ENCODE data around the gene ZNF480.

ZNF480 gene

DNA sequence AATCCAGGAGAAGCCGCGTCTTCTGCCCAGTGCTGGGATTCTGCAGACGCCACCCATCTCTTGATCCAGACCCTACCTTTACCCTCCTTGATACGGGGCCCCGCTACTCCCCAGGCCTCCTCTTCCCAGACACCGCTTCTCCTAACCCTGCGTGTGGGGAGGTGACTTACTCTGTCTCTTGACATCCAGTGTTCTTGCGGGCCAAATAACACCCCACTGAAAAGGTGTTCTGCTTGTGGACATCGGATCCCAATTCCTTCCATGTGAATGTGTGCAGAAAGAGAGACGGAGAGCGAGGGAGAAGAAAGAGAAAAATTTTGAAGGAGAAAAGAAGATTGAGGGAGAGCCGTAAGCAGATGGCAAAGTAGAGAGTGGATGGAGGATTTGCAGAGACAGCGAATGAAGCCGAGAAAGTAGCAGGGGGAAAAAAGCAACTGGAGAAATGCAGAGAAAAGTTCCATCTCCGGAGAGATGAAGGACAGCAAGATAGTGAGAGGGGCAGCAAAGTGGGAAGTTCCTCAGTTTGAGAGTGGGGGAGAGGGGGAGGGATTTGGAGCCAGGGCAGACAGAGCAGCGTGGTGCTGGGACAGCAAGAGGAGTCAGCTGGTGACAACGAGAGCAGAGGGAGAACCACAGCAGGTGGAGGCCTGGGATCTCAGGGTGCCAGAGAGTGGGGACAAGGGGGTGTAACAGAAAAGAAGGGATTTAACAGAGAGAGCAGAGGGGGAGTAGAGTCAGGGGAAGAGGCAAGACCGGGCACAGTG, 814 bp downstream of the ZNF480 start:
- no peak for DNase-seq (ENCODE audit: low read depth)
- TF ChIP-seq, protein P1, sequence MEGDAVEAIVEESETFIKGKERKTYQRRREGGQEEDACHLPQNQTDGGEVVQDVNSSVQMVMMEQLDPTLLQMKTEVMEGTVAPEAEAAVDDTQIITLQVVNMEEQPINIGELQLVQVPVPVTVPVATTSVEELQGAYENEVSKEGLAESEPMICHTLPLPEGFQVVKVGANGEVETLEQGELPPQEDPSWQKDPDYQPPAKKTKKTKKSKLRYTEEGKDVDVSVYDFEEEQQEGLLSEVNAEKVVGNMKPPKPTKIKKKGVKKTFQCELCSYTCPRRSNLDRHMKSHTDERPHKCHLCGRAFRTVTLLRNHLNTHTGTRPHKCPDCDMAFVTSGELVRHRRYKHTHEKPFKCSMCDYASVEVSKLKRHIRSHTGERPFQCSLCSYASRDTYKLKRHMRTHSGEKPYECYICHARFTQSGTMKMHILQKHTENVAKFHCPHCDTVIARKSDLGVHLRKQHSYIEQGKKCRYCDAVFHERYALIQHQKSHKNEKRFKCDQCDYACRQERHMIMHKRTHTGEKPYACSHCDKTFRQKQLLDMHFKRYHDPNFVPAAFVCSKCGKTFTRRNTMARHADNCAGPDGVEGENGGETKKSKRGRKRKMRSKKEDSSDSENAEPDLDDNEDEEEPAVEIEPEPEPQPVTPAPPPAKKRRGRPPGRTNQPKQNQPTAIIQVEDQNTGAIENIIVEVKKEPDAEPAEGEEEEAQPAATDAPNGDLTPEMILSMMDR (conservative IDR thresholded peaks at IDR 0.05; ENCODE audit: low read length) = no peak
- peak overlapping the region; percentile 95 for H3K4me3 ChIP-seq (ENCODE audit: low read length)

DNA sequence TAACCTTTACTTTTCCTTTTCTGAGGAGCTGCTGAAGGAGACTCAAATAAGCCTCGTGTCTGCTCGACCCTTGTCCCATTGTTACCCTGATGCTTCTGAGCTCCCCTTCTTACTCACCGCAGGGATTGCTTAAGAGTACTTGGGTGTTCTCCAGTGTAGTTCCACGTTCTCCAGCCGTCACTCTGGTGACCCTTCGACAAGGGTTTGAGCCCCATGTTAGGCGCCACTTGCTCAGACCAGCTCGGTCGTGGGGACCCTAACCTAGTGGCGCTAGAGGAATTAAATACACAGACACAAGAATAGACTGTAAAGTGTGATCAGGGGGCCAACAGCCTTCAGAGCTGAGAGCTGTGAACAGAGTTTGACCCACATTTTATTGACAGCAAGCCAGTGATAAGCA, 10.3 kb downstream of the ZNF480 start:
- TF ChIP-seq, protein P1 (conservative IDR thresholded peaks at IDR 0.05; ENCODE audit: low read length) = no peak
- peak; percentile 12 for DNase-seq (ENCODE audit: low read depth)
- H3K4me3 ChIP-seq (ENCODE audit: low read length) = no peak overlapping the region

DNA sequence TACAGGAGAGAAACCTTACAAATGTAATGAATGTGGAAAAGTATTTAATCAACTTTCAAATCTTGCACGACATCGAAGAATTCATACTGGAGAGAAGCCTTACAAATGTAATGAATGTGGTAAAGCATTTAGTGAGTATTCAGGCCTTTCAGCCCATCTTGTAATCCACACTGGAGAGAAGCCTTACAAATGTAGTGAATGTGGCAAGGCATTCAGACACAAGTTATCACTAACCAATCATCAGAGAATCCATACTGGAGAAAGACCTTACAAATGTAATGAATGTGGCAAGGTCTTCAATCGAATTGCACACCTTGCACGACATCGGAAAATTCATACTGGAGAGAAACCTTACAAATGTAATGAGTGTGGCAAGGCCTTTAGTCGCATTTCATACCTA, 25.5 kb downstream of the ZNF480 start:
- no peak for DNase-seq (ENCODE audit: low read depth)
- no peak overlapping the region for H3K4me3 ChIP-seq (ENCODE audit: low read length)
- TF ChIP-seq, protein P1 (conservative IDR thresholded peaks at IDR 0.05; ENCODE audit: low read length) = no peak

DNA sequence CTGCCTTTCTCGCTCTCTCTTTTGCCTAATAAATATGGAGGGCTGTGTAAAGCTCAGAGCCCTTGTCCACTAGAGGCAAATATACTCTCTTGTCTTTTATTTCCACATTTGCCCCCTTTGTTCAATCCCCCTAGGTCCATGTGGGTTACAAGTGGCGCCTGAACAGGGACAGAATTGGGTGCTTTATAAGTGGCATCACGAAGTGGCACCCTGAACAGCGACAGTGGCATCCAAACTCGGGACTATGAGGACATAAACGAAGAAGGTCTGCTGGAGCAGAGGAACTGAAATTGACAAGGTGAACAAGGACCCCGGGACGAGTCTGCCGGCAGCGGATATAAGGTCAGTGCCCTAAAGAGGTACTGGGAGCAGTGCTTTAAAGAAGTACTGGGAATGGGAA, 34.8 kb downstream of the ZNF480 start:
- TF ChIP-seq, protein P1 (conservative IDR thresholded peaks at IDR 0.05; ENCODE audit: low read length) = no peak
- no peak for DNase-seq (ENCODE audit: low read depth)
- H3K4me3 ChIP-seq (ENCODE audit: low read length) = no peak overlapping the region

DNA sequence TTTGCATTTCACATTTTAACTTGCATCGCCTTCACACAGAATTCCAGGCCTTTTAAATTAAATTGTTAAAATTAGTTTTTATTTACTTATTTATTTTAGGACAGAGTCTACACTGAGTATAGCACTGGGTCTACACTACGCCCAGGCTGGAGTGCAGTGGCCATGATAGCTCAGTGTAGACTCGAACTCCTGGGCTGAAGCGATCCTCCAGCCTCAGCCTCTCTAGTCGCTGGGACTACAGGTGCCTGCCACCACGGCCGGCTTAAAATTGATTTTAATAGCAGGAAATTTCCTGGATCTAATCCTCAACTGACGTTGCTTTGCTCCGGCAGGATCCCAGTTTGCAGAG, 38.8 kb downstream of the ZNF480 start:
- peak overlapping the region; percentile 85 for H3K4me3 ChIP-seq (ENCODE audit: low read length)
- no peak for DNase-seq (ENCODE audit: low read depth)
- TF ChIP-seq, protein P1 (conservative IDR thresholded peaks at IDR 0.05; ENCODE audit: low read length) = no peak

DNA sequence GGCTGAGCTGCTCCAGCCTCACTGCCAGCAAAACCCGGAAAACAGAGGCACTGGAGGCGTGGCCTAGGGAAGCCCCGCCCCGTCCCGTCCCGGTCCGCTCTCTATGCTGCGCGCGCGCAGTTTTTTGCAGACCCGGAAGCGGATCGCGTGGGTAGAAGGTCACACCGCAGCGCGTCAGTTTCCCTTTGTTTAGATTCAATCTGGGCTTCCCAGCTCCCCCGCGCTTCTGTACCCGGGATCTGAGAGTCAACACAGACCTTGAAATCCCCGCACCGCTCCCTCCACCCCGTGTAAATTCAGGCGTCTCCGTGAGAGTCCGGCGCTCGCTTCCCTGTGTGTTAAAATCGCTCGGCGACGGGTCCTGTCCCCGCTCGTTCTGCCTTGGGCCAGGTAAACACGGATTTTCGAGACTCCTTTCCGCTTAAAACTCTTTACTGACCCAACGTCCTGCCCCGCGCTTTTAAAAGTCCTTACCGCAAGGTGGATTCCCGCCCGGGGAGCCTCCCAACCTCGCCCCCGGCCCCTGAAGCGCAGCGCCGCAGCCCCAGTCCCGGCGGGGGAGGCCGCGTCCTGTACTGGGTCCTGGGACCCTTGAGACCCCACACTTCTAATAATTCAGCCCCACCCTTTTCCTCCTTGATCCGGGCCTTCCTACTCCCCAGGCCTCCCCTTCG, 39.3 kb downstream of the ZNF480 start, which contains the start of gene ZNF610:
Gene ZNF610, plus strand, starts transcription at position 127 of the 674 bp plus-strand sequence. CDS start 12,930 bp downstream, outside the sequence.
- peak; percentile 76 for DNase-seq (ENCODE audit: low read depth)
- TF ChIP-seq, protein P1 (conservative IDR thresholded peaks at IDR 0.05; ENCODE audit: low read length) = no peak
- peak within 1 kb of the TSS; percentile 85 for H3K4me3 ChIP-seq (ENCODE audit: low read length)

Data from AG10803 (cell line).